K562 (cell line): Measurements from ENCODE around the gene DCTD. TPM values are rescaled to one million over a fixed set of nuclear protein-coding genes. Genes with fewer than 3 reads are reported as not detected.

ENCODE experiments used
- BRCA1 ChIP-seq, 2 experiments: fragments of 450-650 bp in 1 of 2; sonication (generic) in 1 of 2; formaldehyde crosslinking in 1 of 2; IDR thresholded peaks; 2 replicates each; pipeline versions ENCODE4 v1.5.0 to v1.6.1; 2017 to 2020; ENCODE audit warnings: mild to moderate bottlenecking in 1 of 2, missing genetic modification reagents in 1 of 2
- CBX8 ChIP-seq: fragments of 200-600 bp; sonication (generic); IDR thresholded peaks from 2 replicates; pipeline ENCODE4 v1.6.1; 2012; ENCODE audit warnings: borderline replicate concordance, mixed run types, low read depth, mild to moderate bottlenecking, moderate library complexity, mixed read lengths, low read length, control low read depth, inconsistent platforms; ENCODE audit not compliant: poor library complexity, severe bottlenecking; ENCODE audit errors: extremely low read depth
- HCFC1 ChIP-seq: IDR thresholded peaks from 2 replicates; pipeline ENCODE4 v1.6.1; 2012; ENCODE audit warnings: low read depth, low read length, improper control_type of control experiment
- HDAC3 ChIP-seq: fragments of 450-650 bp; IDR thresholded peaks from 2 replicates; pipeline ENCODE4 v1.6.1; 2018; ENCODE audit warnings: borderline replicate concordance, mild to moderate bottlenecking, moderate library complexity; ENCODE audit not compliant: partially characterized antibody
- KDM2B ChIP-seq: fragments of 250-450 bp; sonication (Bioruptor Pico); IDR thresholded peaks from 2 replicates; pipeline ENCODE4 v1.8.0; 2021; ENCODE audit warnings: mild to moderate bottlenecking, moderate library complexity
- MTA3 ChIP-seq: fragments of 450-650 bp; formaldehyde crosslinking; IDR thresholded peaks from 2 replicates; pipeline ENCODE4 v1.6.1; 2017; ENCODE audit warnings: mild to moderate bottlenecking, borderline replicate concordance
- NFYB ChIP-seq: IDR thresholded peaks from 2 replicates; pipeline ENCODE4 v1.6.1; 2011; ENCODE audit warnings: mild to moderate bottlenecking, moderate library complexity; ENCODE audit not compliant: insufficient read length; ENCODE audit errors: extremely low read depth
- NR2C1 ChIP-seq, 2 experiments: fragments of 450-650 bp; IDR thresholded peaks; 2 replicates each; pipeline ENCODE4 v1.6.1; 2017; ENCODE audit warnings: mild to moderate bottlenecking in 2 of 2, antibody characterized with exemption in 1 of 2, inconsistent platforms in 1 of 2, missing compliant biosample characterization in 1 of 2, missing genetic modification characterization in 1 of 2
- POU5F1 ChIP-seq: fragments of 150-350 bp; IDR thresholded peaks from 2 replicates; pipeline ENCODE4 v1.6.1; 2014; ENCODE audit warnings: borderline replicate concordance, low read length, low read depth, mild to moderate bottlenecking; ENCODE audit not compliant: partially characterized antibody
- SMAD4 ChIP-seq: fragments of 250-450 bp; sonication (Bioruptor Pico); conservative IDR thresholded peaks from 2 replicates; pipeline ENCODE4 v1.8.0; 2021; ENCODE audit warnings: inconsistent platforms, mild to moderate bottlenecking, moderate library complexity
- TRIM28 ChIP-seq: fragments of 450-650 bp; IDR thresholded peaks from 2 replicates; pipeline ENCODE4 v1.6.1; 2017
- ZC3H8 ChIP-seq: fragments of 450-650 bp; IDR thresholded peaks from 2 replicates; pipeline ENCODE4 v1.6.1; 2017
- ZFX ChIP-seq: sonication (generic); formaldehyde crosslinking; IDR thresholded peaks from 2 replicates; pipeline ENCODE4 v1.8.0; 2022; ENCODE audit warnings: mild to moderate bottlenecking, missing genetic modification reagents, moderate library complexity
- ZNF232 ChIP-seq: sonication (generic); formaldehyde crosslinking; IDR thresholded peaks from 2 replicates; pipeline ENCODE4 v1.8.0; 2022; ENCODE audit warnings: mild to moderate bottlenecking, missing genetic modification reagents
- ZNF274 ChIP-seq: IDR thresholded peaks from 2 replicates; pipeline ENCODE4 v1.6.1; 2011; ENCODE audit warnings: low read depth, mild to moderate bottlenecking, low read length, moderate library complexity, borderline replicate concordance
- ZNF444 ChIP-seq: fragments of 250-450 bp; sonication (Bioruptor Pico); IDR thresholded peaks from 2 replicates; pipeline ENCODE4 v1.4.0; 2020; ENCODE audit warnings: mild to moderate bottlenecking, moderate library complexity
- ZNF586 ChIP-seq: fragments of 450-650 bp; formaldehyde crosslinking; conservative IDR thresholded peaks from 2 replicates; pipeline ENCODE4 v1.4.0; 2020; ENCODE audit warnings: mild to moderate bottlenecking, moderate library complexity
- polyA plus RNA-seq, 8 experiments: library from polyadenylated mRNA; depleted of rRNA in 4 of 8; stranded (reverse) in 5 of 8; unstranded in 3 of 8; fragments of >200 nt; fragmentation: Nextera tagmentation in 2 of 8; fragmentation: Illumina TruSeq in 1 of 8; extraction: Ambion mirVana in 2 of 8; extraction: Trizol in 1 of 8; gene quantifications; 2 replicates each; pipeline versions ENCODE4 v1.2.1 to v1.2.3, GENCODE V29; 2011 to 2014; ENCODE audit warnings: inconsistent platforms in 1 of 8, missing spikeins in 1 of 8
- total RNA-seq, 7 experiments: library from RNA; depleted of rRNA in 6 of 7; stranded (reverse); fragments of >200 nt in 6 of 7; fragmentation: Illumina TruSeq in 2 of 7; extraction: Trizol in 2 of 7; gene quantifications; 2 replicates each; pipeline versions ENCODE4 v1.2.1 to v1.2.3, GENCODE V29; 2011 to 2021; ENCODE audit warnings: low replicate concordance in 1 of 7
- TF ChIP-seq, protein P1 (sequence below): sonication (generic); formaldehyde crosslinking; IDR thresholded peaks from 2 replicates; pipeline ENCODE4 v1.9.0; 2022; ENCODE audit warnings: mild to moderate bottlenecking, missing genetic modification reagents
- TF ChIP-seq, protein P2 (sequence below): fragments of 200-800 bp; sonication (Bioruptor generic); IDR thresholded peaks from 2 replicates; pipeline ENCODE4 v1.6.1; 2017; ENCODE audit warnings: missing genetic modification characterization, missing compliant biosample characterization
- TF ChIP-seq, protein P3 (sequence below), 2 experiments: fragments of 250-450 bp in 1 of 2; fragments of 450-650 bp in 1 of 2; sonication (Bioruptor Pico) in 1 of 2; IDR thresholded peaks; 2 replicates each; pipeline versions ENCODE4 v1.6.1 to v1.8.0; 2016 to 2021; ENCODE audit warnings: mild to moderate bottlenecking in 2 of 2, moderate library complexity in 2 of 2, missing compliant biosample characterization in 1 of 2, missing genetic modification characterization in 1 of 2
- TF ChIP-seq, protein P4 (sequence below): fragments of 250-450 bp; sonication (Bioruptor Pico); IDR thresholded peaks from 2 replicates; pipeline ENCODE4 v1.8.0; 2022; ENCODE audit warnings: moderate library complexity, mild to moderate bottlenecking, inconsistent platforms

The DCTD gene
- total and polyA plus RNA-seq, 9 of the 15 experiments (the other 6 are each of a cell fraction or from before 2014, with no cell fraction given): 38.7 to 114 (median 76.5) TPM

DNA sequence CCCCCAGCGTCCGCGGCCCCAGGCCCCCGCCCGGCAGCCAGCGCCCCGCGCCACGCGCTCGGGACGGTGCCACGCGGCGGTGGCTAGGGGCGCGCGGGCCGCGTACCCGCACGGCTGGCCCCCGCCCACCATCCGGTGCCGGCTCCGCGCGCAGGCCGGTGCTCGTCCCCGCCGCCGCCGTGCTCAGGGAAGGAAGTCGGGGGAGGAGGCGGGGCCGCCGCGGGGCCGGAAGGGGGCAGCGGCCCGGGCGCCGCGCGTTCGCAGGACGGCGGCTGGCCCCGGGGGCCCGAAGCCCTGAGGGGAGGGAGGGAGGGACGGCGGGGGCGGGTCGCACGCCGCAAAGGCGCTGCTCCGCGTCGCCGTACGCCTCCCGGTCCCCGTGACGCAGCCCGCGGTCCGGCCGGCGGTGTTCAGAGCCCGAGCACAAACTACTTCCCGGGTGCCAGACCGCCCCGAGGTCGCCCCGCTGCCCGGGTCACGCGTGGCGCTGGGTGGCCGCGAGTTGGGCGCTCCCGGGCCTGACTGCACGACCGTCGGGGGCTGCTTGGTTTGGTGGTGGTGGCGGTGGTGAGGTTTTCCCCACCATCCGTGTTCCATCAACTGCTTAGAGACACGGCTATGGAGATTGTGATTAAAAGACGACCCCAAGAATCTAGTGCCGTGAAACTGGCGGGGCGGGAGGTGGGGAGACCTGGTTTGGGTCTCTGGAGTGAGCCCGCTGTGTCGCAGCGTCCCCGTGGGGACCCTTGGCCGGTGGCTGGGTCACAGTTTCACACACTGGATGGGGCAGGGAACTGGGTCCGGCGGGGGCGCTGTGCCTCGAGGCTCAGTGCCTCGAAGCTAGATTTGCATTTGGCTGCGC is at the start of gene DCTD (continued):
- no peak for TF ChIP-seq HDAC3
- no peak; the same call in 1 of the 2 replicates for TF ChIP-seq SMAD4 (CRISPR knock-in tag)
- TF ChIP-seq BRCA1 (IDR thresholded peaks at IDR 0.05): no peak
- TF ChIP-seq BRCA1 (CRISPR knock-in tag; IDR thresholded peaks at IDR 0.05): no peak
- no peak for TF ChIP-seq NFYB
- no peak for TF ChIP-seq ZC3H8
- TF ChIP-seq, protein P1, sequence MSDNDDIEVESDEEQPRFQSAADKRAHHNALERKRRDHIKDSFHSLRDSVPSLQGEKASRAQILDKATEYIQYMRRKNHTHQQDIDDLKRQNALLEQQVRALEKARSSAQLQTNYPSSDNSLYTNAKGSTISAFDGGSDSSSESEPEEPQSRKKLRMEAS (CRISPR knock-in tag): peak; percentile 65; the same call in 1 of the 2 replicates
- TF ChIP-seq, protein P2, sequence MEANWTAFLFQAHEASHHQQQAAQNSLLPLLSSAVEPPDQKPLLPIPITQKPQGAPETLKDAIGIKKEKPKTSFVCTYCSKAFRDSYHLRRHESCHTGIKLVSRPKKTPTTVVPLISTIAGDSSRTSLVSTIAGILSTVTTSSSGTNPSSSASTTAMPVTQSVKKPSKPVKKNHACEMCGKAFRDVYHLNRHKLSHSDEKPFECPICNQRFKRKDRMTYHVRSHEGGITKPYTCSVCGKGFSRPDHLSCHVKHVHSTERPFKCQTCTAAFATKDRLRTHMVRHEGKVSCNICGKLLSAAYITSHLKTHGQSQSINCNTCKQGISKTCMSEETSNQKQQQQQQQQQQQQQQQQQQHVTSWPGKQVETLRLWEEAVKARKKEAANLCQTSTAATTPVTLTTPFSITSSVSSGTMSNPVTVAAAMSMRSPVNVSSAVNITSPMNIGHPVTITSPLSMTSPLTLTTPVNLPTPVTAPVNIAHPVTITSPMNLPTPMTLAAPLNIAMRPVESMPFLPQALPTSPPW (CRISPR knock-in tag): peak; percentile 94
- TF ChIP-seq, protein P3, sequence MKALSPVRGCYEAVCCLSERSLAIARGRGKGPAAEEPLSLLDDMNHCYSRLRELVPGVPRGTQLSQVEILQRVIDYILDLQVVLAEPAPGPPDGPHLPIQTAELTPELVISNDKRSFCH (CRISPR knock-in tag; IDR thresholded peaks at IDR 0.05): no peak
- TF ChIP-seq, protein P3 (tag; IDR thresholded peaks at IDR 0.05): peak; percentile 51; the same call in 1 of the 2 replicates
- peak; percentile 45; the same call in 1 of the 2 replicates for TF ChIP-seq HCFC1
- TF ChIP-seq NR2C1 (IDR thresholded peaks at IDR 0.05): no peak
- TF ChIP-seq NR2C1 (tag; IDR thresholded peaks at IDR 0.05): 0 out of 2 replicates have a peak, but pooled peaks have one; percentile 10
- TF ChIP-seq ZNF444 (CRISPR knock-in tag): no peak
- TF ChIP-seq KDM2B (CRISPR knock-in tag): peak; percentile 84; the same call in 1 of the 2 replicates
- TF ChIP-seq CBX8: no peak
- no peak for TF ChIP-seq ZNF274
- no peak for TF ChIP-seq ZNF586 (CRISPR knock-in tag)
- TF ChIP-seq TRIM28: no peak
- 0 out of 2 replicates have a peak, but pooled peaks have one; percentile 43 for TF ChIP-seq MTA3
- TF ChIP-seq ZFX (CRISPR knock-in tag): peak; percentile 88
- peak; percentile 58; the same call in 1 of the 2 replicates for TF ChIP-seq ZNF232 (CRISPR knock-in tag)
- TF ChIP-seq, protein P4, sequence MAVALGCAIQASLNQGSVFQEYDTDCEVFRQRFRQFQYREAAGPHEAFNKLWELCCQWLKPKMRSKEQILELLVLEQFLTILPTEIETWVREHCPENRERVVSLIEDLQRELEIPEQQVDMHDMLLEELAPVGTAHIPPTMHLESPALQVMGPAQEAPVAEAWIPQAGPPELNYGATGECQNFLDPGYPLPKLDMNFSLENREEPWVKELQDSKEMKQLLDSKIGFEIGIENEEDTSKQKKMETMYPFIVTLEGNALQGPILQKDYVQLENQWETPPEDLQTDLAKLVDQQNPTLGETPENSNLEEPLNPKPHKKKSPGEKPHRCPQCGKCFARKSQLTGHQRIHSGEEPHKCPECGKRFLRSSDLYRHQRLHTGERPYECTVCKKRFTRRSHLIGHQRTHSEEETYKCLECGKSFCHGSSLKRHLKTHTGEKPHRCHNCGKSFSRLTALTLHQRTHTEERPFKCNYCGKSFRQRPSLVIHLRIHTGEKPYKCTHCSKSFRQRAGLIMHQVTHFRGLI (CRISPR knock-in tag): no peak
- no peak for TF ChIP-seq POU5F1
